BLaER1 treated with 17β-estradiol and CSF1 and Interleukin-3, amounts not matched to agents 10 nM and 100 nM (cell line): ENCODE results near the gene SHC2.
"Not testable (repeated sequence)": the region's sequence is repeated elsewhere in the genome, so short reads cannot be mapped to it uniquely, and the experiment has no call there.

Source experiments
- H3K27ac ChIP-seq, 11 experiments: shearing (Covaris generic); formaldehyde crosslinking; 2 replicates each; pipeline ENCODE4 v1.8.1; 2022
- H3K27me3 ChIP-seq, 11 experiments: shearing (Covaris generic); formaldehyde crosslinking; 2 replicates each; pipeline ENCODE4 v1.8.1; 2022
- H3K36me3 ChIP-seq, 11 experiments: shearing (Covaris generic); formaldehyde crosslinking; 2 replicates each; pipeline ENCODE4 v1.8.1; 2022
- H3K4me1 ChIP-seq, 10 experiments: shearing (Covaris generic); formaldehyde crosslinking; 2 replicates each; pipeline ENCODE4 v1.8.1; 2022
- H3K4me2 ChIP-seq, 11 experiments: shearing (Covaris generic); formaldehyde crosslinking; 2 replicates each; pipeline ENCODE4 v1.8.1; 2022
- H3K4me3 ChIP-seq, 10 experiments: shearing (Covaris generic); formaldehyde crosslinking; 2 replicates each; pipeline ENCODE4 v1.8.1; 2022
- H3K9ac ChIP-seq, 11 experiments: shearing (Covaris generic); formaldehyde crosslinking; 2 replicates each; pipeline ENCODE4 v1.8.1; 2022
- H3K9me3 ChIP-seq, 11 experiments: shearing (Covaris generic); formaldehyde crosslinking; replicated peaks in 1 of 11; 2 replicates each; pipeline ENCODE4 v1.8.1; 2022
- H4K20me1 ChIP-seq, 11 experiments: shearing (Covaris generic); formaldehyde crosslinking; 2 replicates each; pipeline ENCODE4 v1.8.1; 2022
- Cebpa-rat ChIP-seq, 11 experiments: shearing (Covaris generic); IDR thresholded peaks; 2 replicates each; pipeline ENCODE4 v1.8.1; 2022

The SHC2 gene

DNA sequence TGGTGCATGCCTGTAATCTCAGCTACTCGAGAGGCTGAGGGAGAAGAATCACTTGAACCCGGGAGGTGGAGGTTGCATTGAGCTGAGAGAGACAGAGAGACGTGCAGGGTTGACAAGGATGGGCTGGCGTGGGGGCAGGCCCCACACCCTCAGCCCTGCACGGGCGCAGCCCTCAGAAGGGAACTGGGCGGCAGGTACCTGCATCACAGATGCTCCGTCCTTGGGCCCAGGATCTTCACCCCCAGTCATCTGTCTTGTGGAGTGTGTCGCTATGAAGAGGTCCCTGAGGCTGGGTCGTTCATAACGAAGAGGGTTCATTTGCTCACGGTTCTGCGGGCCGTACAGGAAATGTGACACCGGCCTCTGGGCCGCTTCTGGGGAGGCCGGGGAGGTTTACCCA, 72.1 kb downstream of the SHC2 start:
- peaks cover 51 to 94% (median 76%) of the 10 kb centered on the region in 11 experiments for H3K9me3 ChIP-seq
- H3K27ac ChIP-seq = no peak overlapping the region
- H4K20me1 ChIP-seq = no peaks in the 10 kb centered on the region
- H3K36me3 ChIP-seq = no peaks in the 10 kb centered on the region
- no peaks in the 10 kb centered on the region for H3K27me3 ChIP-seq
- H3K4me1 ChIP-seq = peaks cover 0 to 26% (median 9%) of the 10 kb centered on the region in 10 experiments; a peak in 13 of 20 replicates
- TF ChIP-seq Cebpa-rat (IDR thresholded peaks at IDR 0.05) = no peak
- no peak overlapping the region for H3K4me2 ChIP-seq
- no peak overlapping the region for H3K4me3 ChIP-seq
- no peak overlapping the region for H3K9ac ChIP-seq

DNA sequence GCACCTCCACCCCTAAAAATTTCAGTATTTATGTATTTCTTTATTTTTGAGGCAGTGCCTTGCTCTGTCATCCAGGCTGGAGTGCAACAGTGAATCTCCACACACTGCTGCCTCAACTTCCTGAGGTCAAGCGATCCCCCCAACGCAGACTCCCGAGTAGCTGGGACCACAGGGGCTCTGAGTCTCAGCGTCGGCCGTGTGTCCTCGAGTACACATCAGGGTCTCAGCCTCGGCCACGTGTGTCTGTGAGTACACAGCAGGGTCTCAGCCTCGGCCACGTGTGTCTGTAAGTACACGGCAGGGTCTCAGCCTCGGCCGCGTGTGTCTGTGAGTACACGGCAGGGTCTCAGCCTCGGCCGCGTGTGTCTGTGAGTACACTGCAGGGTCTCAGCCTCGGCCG, 73.1 kb downstream of the SHC2 start:
- H3K4me2 ChIP-seq = no peak overlapping the region
- no peak overlapping the region for H3K27ac ChIP-seq
- no peak overlapping the region for H3K4me3 ChIP-seq
- peaks cover 49 to 94% (median 76%) of the 10 kb centered on the region in 11 experiments for H3K9me3 ChIP-seq
- H3K4me1 ChIP-seq = peaks cover 5 to 33% (median 18%) of the 10 kb centered on the region in 10 experiments; a peak in 18 of 20 replicates
- no peaks in the 10 kb centered on the region for H3K27me3 ChIP-seq
- H3K36me3 ChIP-seq = no peaks in the 10 kb centered on the region
- H4K20me1 ChIP-seq = no peaks in the 10 kb centered on the region
- no peak overlapping the region for H3K9ac ChIP-seq
- TF ChIP-seq Cebpa-rat (IDR thresholded peaks at IDR 0.05) = no peak

DNA sequence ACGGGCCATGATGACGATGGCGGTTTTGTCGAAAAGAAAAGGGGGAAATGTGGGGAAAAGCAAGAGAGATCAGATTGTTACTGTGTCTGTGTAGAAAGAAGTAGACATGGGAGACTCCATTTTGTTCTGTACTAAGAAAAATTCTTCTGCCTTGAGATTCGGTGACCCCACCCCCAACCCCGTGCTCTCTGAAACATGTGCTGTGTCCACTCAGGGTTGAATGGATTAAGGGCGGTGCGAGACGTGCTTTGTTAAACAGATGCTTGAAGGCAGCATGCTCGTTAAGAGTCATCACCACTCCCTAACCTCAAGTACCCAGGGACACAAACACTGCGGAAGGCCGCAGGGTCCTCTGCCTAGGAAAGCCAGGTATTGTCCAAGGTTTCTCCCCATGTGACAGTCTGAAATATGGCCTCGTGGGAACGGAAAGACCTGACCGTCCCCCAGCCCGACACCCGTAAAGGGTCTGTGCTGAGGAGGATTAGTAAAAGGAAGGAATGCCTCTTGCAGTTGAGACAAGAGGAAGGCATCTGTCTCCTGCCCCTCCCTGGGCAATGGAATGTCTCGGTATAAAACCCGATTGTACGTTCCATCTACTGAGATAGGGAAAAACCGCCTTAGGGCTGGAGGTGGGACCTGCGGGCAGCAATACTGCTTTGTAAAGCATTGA, 74.1 kb downstream of the SHC2 start:
- not testable (repeated sequence) for H3K27me3 ChIP-seq, H4K20me1 ChIP-seq, H3K9ac ChIP-seq, H3K4me3 ChIP-seq, H3K36me3 ChIP-seq, H3K27ac ChIP-seq, H3K4me2 ChIP-seq
- Histone ChIP-seq H3K9me3 (peaks cover 44 to 92% (median 74%) of the 10 kb centered on the region in 11 experiments), H3K4me1 (peaks cover 6 to 26% (median 18%) of the 10 kb centered on the region in 10 experiments; a peak in 18 of 20 replicates)

DNA sequence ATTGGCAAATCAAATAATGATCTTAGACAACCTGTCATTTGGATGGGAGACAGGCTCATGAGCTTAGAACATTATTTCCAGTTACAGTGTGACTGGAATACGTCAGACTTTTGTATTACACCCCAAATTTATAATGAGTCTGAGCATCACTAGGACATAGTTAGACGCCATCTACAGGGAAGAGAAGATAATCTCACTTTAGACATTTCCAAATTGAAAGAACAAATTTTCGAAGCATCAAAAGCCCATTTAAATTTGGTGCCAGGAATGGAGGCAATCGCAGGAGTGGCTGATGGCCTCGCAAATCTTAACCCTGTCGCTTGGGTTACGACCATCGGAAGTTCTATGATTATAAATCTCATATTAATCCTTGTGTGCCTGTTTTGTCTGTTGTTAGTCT, 74.6 kb downstream of the SHC2 start:
- H3K27ac ChIP-seq, H3K36me3 ChIP-seq, H4K20me1 ChIP-seq, H3K9ac ChIP-seq, H3K27me3 ChIP-seq, H3K4me2 ChIP-seq, H3K4me3 ChIP-seq: not testable (repeated sequence)
- peaks cover 6 to 25% (median 18%) of the 10 kb centered on the region in 10 experiments; a peak in 18 of 20 replicates for H3K4me1 ChIP-seq
- H3K9me3 ChIP-seq = peaks cover 43 to 92% (median 73%) of the 10 kb centered on the region in 11 experiments

DNA sequence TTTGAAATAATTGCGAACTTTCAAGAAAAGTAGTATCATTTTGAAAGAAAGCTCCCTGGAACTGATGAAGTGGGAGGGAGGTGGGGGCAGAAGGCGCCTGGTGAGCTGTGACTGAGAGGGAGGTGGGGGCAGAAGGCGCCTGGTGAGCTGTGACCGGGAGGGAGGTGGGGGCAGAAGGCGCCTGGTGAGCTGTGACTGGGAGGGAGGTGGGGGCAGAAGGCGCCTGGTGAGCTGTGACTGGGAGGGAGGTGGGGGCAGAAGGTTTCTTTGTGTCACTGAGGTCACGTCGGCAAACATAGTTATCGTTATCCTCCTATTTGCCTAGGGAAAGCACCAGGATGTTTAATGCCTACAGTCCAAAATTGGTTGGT, 76.0 kb downstream of the SHC2 start:
- no peaks in the 10 kb centered on the region for H4K20me1 ChIP-seq
- H3K27me3 ChIP-seq = no peaks in the 10 kb centered on the region
- H3K9me3 ChIP-seq = peaks cover 48 to 97% (median 80%) of the 10 kb centered on the region in 11 experiments
- H3K27ac ChIP-seq = peak overlapping the region in 9 of 11 experiments; percentile 25 to 82 (median 75); a peak in 12 of 22 replicates
- no peaks in the 10 kb centered on the region for H3K36me3 ChIP-seq
- H3K4me2 ChIP-seq = peak overlapping the region in 7 of 11 experiments; percentile 8 to 48 (median 29); a peak in 5 of 22 replicates
- no peak for TF ChIP-seq Cebpa-rat (IDR thresholded peaks at IDR 0.05)
- H3K9ac ChIP-seq = peak overlapping the region in 3 of 11 experiments; percentile 8 to 28 (median 8); a peak in 3 of 22 replicates
- H3K4me1 ChIP-seq = peaks cover 6 to 25% (median 18%) of the 10 kb centered on the region in 10 experiments; a peak in 18 of 20 replicates
- H3K4me3 ChIP-seq = peak overlapping the region in 1 of 10 experiments; percentile 40; a peak in 1 of 20 replicates

DNA sequence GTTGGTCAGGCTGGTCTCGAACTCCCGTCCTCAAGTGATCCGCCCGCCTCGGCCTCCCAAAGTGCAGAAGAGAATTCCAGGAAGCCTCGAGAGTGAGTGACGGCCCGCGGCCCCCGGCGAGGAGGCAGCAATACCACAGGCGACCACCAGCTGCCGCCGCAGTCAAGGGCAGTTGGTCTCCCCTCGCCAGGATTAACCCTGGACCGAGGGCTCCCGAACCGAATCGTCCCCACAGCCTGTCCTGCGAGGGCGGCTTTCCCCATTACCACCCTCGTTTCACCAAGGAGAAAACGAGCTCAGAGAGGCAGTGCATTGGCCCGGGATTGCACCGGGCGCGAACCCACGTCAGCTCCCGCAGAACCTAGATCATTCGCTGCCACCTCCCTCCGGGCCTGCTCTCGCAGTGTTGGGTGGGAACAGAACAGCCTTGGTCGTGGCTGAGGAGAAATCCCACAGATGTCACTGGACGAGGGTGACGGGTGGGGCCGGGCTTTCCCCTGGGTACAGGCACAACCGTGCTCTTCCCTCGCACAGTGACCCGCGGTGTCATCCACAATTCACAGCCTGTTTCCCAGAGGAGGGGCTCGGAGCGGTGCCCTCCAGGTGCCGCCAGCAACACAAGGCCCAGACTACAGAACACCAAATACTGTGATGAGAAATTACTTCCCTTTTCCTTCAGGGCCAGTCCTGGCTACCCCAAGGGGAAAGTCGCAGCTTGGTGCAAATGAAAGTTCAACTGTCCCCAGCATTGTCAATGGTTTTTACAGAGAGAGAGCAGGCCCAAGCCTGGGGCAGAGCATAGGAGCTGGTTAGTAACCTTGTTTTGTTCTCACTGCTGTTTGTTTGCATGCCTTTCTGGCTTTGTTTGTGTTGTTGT, 76.7 kb downstream of the SHC2 start:
- Histone ChIP-seq H3K36me3 (no peaks in the 10 kb centered on the region), H3K27me3 (no peaks in the 10 kb centered on the region), H3K4me2 (peak overlapping the region in 9 of 11 experiments; percentile 8 to 48 (median 21); a peak in 12 of 22 replicates), H4K20me1 (no peaks in the 10 kb centered on the region), H3K4me1 (peaks cover 6 to 25% (median 18%) of the 10 kb centered on the region in 10 experiments; a peak in 18 of 20 replicates), H3K27ac (peak overlapping the region in 9 of 11 experiments; percentile 25 to 82 (median 75); a peak in 18 of 22 replicates), H3K4me3 (peak overlapping the region in 8 of 10 experiments; percentile 15 to 51 (median 34); a peak in 8 of 20 replicates), H3K9me3 (peaks cover 48 to 97% (median 81%) of the 10 kb centered on the region in 11 experiments), H3K9ac (peak overlapping the region in 3 of 11 experiments; percentile 8 to 28 (median 8); a peak in 7 of 22 replicates)
- no peak for TF ChIP-seq Cebpa-rat (IDR thresholded peaks at IDR 0.05)

DNA sequence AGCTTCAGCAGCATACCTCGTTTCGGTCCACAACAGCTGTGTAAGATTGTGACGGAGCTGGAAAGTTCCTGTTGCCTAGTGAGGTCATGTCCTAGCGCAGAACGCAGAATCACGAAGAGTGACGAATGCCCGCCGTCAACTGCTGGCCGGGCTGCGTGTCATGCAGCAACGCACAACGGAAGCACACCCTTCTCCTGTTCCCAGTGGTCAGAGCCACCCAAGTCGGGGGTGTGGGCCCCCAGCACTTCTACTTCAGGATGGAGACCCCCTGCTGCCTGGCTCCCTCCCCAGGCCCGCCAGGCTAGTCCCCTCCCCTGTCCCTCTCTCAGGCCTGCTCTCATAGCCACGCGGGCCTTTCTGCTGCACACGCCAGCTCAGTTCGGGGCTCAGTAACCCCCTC, 77.8 kb downstream of the SHC2 start:
- H3K4me1 ChIP-seq = peaks cover 6 to 25% (median 18%) of the 10 kb centered on the region in 10 experiments; a peak in 18 of 20 replicates
- peak overlapping the region in 9 of 11 experiments; percentile 26 to 82 (median 75); a peak in 18 of 22 replicates for H3K27ac ChIP-seq
- peak overlapping the region; percentile 16 to 77 (median 48); a peak in 20 of 22 replicates for H3K4me2 ChIP-seq
- TF ChIP-seq Cebpa-rat (IDR thresholded peaks at IDR 0.05) = no peak
- H3K27me3 ChIP-seq = no peaks in the 10 kb centered on the region
- peak overlapping the region in 8 of 10 experiments; percentile 15 to 51 (median 37); a peak in 9 of 20 replicates for H3K4me3 ChIP-seq
- H3K9ac ChIP-seq = peak overlapping the region in 8 of 11 experiments; percentile 15 to 49 (median 28); a peak in 10 of 22 replicates
- H4K20me1 ChIP-seq = no peaks in the 10 kb centered on the region
- no peaks in the 10 kb centered on the region for H3K36me3 ChIP-seq
- peaks cover 48 to 97% (median 81%) of the 10 kb centered on the region in 11 experiments for H3K9me3 ChIP-seq

DNA sequence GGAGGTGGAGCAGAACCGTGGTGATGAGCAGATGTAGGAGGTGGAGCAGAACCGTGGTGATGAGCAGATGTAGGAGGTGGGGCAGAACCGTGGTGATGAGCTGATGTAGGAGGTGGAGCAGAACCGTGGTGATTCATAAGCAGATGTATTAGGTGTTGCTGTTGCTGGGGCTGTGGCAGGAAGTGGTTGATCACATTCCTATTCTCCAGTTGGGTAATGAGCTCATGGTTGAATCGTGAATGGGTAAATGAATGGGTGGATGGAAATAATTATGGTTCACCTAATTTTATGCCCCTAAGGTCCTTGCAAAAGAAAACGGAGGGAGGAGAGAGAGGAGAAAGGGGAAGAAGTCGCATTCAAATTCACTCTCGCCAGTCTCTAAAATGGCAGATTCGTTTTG, 78.3 kb downstream of the SHC2 start:
- not testable (repeated sequence) for H3K27me3 ChIP-seq, H3K36me3 ChIP-seq, H4K20me1 ChIP-seq
- H3K4me3 ChIP-seq = peak overlapping the region in 6 of 10 experiments; percentile 31 to 51 (median 38); a peak in 5 of 20 replicates
- H3K9ac ChIP-seq = peak overlapping the region in 7 of 11 experiments; percentile 20 to 49 (median 33); a peak in 9 of 22 replicates
- H3K27ac ChIP-seq = peak overlapping the region in 9 of 11 experiments; percentile 26 to 82 (median 75); a peak in 18 of 22 replicates
- peak overlapping the region; percentile 16 to 77 (median 48); a peak in 19 of 22 replicates for H3K4me2 ChIP-seq
- H3K9me3 ChIP-seq = peaks cover 48 to 97% (median 80%) of the 10 kb centered on the region in 11 experiments
- H3K4me1 ChIP-seq = peaks cover 6 to 25% (median 18%) of the 10 kb centered on the region in 10 experiments; a peak in 18 of 20 replicates

DNA sequence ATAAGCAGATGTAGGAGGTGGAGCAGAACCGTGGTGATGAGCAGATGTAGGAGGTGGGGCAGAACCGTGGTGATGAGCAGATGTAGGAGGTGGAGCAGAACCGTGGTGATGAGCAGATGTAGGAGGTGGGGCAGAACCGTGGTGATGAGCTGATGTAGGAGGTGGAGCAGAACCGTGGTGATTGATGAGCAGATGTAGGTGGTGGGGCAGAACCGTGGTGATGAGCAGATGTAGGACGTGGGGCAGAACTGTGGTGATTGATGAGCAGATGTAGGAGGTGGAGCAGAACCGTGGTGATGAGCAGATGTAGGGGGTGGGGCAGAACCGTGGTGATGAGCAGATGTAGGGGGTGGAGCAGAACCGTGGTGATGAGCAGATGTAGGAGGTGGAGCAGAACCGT, 78.9 kb downstream of the SHC2 start:
- peaks cover 6 to 25% (median 18%) of the 10 kb centered on the region in 10 experiments; a peak in 18 of 20 replicates for H3K4me1 ChIP-seq
- not testable (repeated sequence) for H3K4me3 ChIP-seq, H4K20me1 ChIP-seq, H3K36me3 ChIP-seq, H3K4me2 ChIP-seq, H3K9ac ChIP-seq, H3K27me3 ChIP-seq
- H3K9me3 ChIP-seq = peaks cover 46 to 91% (median 77%) of the 10 kb centered on the region in 11 experiments
- peak overlapping the region in 7 of 11 experiments; percentile 23 to 67 (median 49); a peak in 8 of 22 replicates for H3K27ac ChIP-seq

DNA sequence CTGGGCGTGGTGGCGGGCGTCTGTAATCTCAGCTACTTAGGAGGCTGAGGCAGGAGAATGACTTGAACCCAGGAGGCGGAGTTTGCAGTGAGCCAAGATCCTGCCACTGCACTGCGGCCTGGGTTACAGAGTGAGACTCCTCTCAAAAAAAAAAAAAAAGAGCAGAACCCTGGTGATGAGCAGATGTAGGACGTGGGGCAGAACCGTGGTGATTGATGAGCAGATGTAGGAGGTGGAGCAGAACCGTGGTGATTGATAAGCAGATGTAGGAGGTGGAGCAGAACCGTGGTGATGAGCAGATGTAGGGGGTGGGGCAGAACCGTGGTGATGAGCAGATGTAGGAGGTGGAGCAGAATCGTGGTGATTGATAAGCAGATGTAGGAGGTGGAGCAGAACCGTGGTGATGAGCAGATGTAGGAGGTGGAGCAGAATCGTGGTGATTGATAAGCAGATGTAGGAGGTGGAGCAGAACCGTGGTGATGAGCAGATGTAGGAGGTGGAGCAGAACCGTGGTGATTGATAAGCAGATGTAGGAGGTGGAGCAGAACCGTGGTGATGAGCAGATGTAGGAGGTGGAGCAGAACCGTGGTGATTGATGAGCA, 80.1 kb downstream of the SHC2 start:
- H4K20me1 ChIP-seq, H3K4me2 ChIP-seq, H3K9ac ChIP-seq, H3K27ac ChIP-seq, H3K36me3 ChIP-seq, H3K27me3 ChIP-seq: not testable (repeated sequence)
- Histone ChIP-seq H3K4me1 (peaks cover 6 to 25% (median 18%) of the 10 kb centered on the region in 10 experiments; a peak in 18 of 20 replicates), H3K4me3 (peak overlapping the region in 3 of 10 experiments; percentile 2 to 19 (median 6); a peak in 2 of 20 replicates), H3K9me3 (peaks cover 46 to 80% (median 70%) of the 10 kb centered on the region in 11 experiments)
